GM19193 (cell line): ENCODE data around the gene IQSEC1.

Experiments used
- POLR2A ChIP-seq: IDR thresholded peaks from 4 replicates; pipeline ENCODE4 v1.6.1; 2011; ENCODE audit not compliant: insufficient read depth, insufficient read length; ENCODE audit errors: extremely low read depth

The IQSEC1 gene

GRCh38 chr3:12974819-12975218, 98.4 kb downstream of the IQSEC1 start:
- no peak for TF ChIP-seq POLR2A

- no peak for TF ChIP-seq POLR2A
These were observed 98.9 kb downstream of the IQSEC1 start for GRCh38 chr3:12974334-12974733.

- no peak for TF ChIP-seq POLR2A
These were observed 99.4 kb downstream of the IQSEC1 start for GRCh38 chr3:12973827-12974226.

- TF ChIP-seq POLR2A = no peak
These were observed 100.2 kb downstream of the IQSEC1 start for GRCh38 chr3:12972781-12973702.

GRCh38 chr3:12972043-12972442, 101.2 kb downstream of the IQSEC1 start:
- no peak for TF ChIP-seq POLR2A

- TF ChIP-seq POLR2A = no peak
These were observed 102.5 kb downstream of the IQSEC1 start for GRCh38 chr3:12970684-12971083.

- TF ChIP-seq POLR2A = no peak
These were observed 103.7 kb downstream of the IQSEC1 start for GRCh38 chr3:12969486-12969885.

- TF ChIP-seq POLR2A = no peak
These were observed 104.7 kb downstream of the IQSEC1 start for GRCh38 chr3:12968541-12968940.

GRCh38 chr3:12967606-12968351, 105.5 kb downstream of the IQSEC1 start:
- no peak for TF ChIP-seq POLR2A

- no peak for TF ChIP-seq POLR2A
These were observed 106.2 kb downstream of the IQSEC1 start for GRCh38 chr3:12966847-12967605.

- TF ChIP-seq POLR2A = no peak
These were observed 107.0 kb downstream of the IQSEC1 start for GRCh38 chr3:12965999-12966846.

- no peak for TF ChIP-seq POLR2A
These were observed 108.3 kb downstream of the IQSEC1 start for GRCh38 chr3:12964711-12965612.
